OCI-LY1 (cell line): ENCODE measurements around the gene PRKACB.

Source experiments
- H2AFZ ChIP-seq: fragments of 200-600 bp; sonication (generic), shearing (Covaris generic); 2 replicates; pipeline ENCODE4 v1.6.0; 2014; ENCODE audit warnings: antibody characterized with exemption, mild to moderate bottlenecking, low read length
- H3F3A ChIP-seq: fragments of 200-600 bp; sonication (generic), shearing (Covaris generic); 2 replicates; pipeline ENCODE4 v1.6.0; 2014; ENCODE audit warnings: mild to moderate bottlenecking, antibody characterized with exemption, low read length, moderate library complexity; ENCODE audit not compliant: insufficient read depth
- H3K27ac ChIP-seq: fragments of 200-600 bp; sonication (generic); 2 replicates; pipeline ENCODE4 v1.5.1; 2014; ENCODE audit warnings: low read length, mixed run types, mild to moderate bottlenecking, low read depth; ENCODE audit not compliant: poor library complexity, severe bottlenecking
- H3K27me3 ChIP-seq: fragments of 200-600 bp; sonication (generic); 2 replicates; pipeline ENCODE4 v1.6.0; 2014; ENCODE audit warnings: antibody characterized with exemption, mild to moderate bottlenecking, low read length, moderate library complexity; ENCODE audit not compliant: insufficient read depth
- H3K36me3 ChIP-seq: fragments of 200-600 bp; sonication (generic); 2 replicates; pipeline ENCODE4 v1.6.1; 2014; ENCODE audit warnings: mild to moderate bottlenecking, antibody characterized with exemption, low read length, moderate library complexity, mixed read lengths; ENCODE audit not compliant: insufficient read depth
- H3K4me1 ChIP-seq: fragments of 200-600 bp; sonication (generic); 2 replicates; pipeline ENCODE4 v1.5.1; 2014; ENCODE audit warnings: mild to moderate bottlenecking, low read length, moderate library complexity; ENCODE audit not compliant: insufficient read depth, severe bottlenecking
- H3K4me2 ChIP-seq: fragments of 200-600 bp; sonication (generic), shearing (Covaris generic); 2 replicates; pipeline ENCODE4 v1.6.1; 2014; ENCODE audit warnings: low read length
- H3K4me3 ChIP-seq: fragments of 200-600 bp; sonication (generic); 2 replicates; pipeline ENCODE4 v1.5.1; 2014; ENCODE audit warnings: low read length, low read depth, mild to moderate bottlenecking, mixed read lengths; ENCODE audit not compliant: poor library complexity, severe bottlenecking
- H3K79me2 ChIP-seq: fragments of 200-600 bp; shearing (Covaris generic); 2 replicates; pipeline ENCODE4 v1.6.1; 2016; ENCODE audit warnings: mixed run types, low read length, mixed read lengths; ENCODE audit not compliant: insufficient read depth
- H3K9ac ChIP-seq: fragments of 200-600 bp; sonication (generic), shearing (Covaris generic); 2 replicates; pipeline ENCODE4 v1.6.1; 2014; ENCODE audit warnings: mild to moderate bottlenecking, low read length, mixed read lengths
- H3K9me2 ChIP-seq: fragments of 200-600 bp; sonication (generic), shearing (Covaris generic); 2 replicates; pipeline ENCODE4 v1.6.1; 2014; ENCODE audit warnings: low read depth, mild to moderate bottlenecking, low read length, mixed read lengths
- H3K9me3 ChIP-seq: fragments of 200-600 bp; shearing (Covaris generic); 2 replicates; pipeline ENCODE4 v1.6.1; 2014; ENCODE audit warnings: low read length, mixed read lengths
- H4K20me1 ChIP-seq: fragments of 200-600 bp; sonication (generic), shearing (Covaris generic); 2 replicates; pipeline ENCODE4 v1.6.0; 2016; ENCODE audit warnings: mild to moderate bottlenecking, low read length; ENCODE audit not compliant: insufficient read depth
- EZH2 ChIP-seq: fragments of 200-600 bp; sonication (generic), shearing (Covaris generic); IDR thresholded peaks from 2 replicates; pipeline ENCODE4 v1.8.0; 2017; ENCODE audit warnings: borderline replicate concordance, mixed run types, mild to moderate bottlenecking, antibody characterized with exemption, low read length, moderate library complexity, mixed read lengths
- TF ChIP-seq, protein P1 (sequence below): fragments of 200-600 bp; sonication (generic), shearing (Covaris generic); IDR thresholded peaks from 2 replicates; pipeline ENCODE4 v1.5.1; 2017; ENCODE audit warnings: mild to moderate bottlenecking, antibody characterized with exemption, low read length, moderate library complexity, mixed read lengths

Gene PRKACB

DNA sequence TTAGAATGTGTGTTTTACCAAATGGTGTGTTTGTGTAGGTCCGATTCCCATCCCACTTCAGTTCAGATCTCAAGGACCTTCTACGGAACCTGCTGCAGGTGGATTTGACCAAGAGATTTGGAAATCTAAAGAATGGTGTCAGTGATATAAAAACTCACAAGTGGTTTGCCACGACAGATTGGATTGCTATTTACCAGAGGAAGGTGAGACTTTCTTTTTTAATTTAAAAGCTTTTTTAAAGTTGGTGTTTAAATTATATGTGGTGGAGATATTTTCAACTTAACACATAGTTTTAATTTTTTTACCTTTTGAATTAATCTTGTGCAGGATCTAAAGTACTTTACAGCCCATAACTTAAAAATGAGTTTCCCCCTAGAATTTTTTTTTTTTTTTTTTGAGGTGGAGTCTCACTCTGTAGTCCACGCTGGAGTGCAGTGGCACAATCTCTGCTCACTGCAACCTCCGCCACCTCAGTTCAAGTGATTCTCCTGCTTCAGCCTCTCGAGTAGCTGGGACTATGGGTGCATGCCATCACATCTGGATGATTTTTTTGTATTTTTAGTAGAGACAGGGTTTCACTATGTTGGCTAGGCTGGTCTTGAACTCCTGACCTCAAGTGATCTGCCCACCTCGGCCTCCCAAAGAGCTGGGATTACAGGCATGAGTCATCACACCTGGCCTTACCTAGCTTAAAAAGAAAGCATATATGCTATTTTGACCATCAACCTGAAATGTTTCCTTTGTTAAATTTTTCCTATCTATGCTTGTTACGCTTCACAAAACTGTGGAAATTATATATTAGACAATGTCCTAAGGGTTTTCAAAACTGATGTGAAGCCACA, 70.3 kb downstream of the PRKACB start:
- H3K9me2 ChIP-seq: no peaks in the 10 kb centered on the region
- no peak overlapping the region for H3K4me2 ChIP-seq
- H3K79me2 ChIP-seq: no peaks in the 10 kb centered on the region
- H3K9ac ChIP-seq: no peak overlapping the region
- H3K4me3 ChIP-seq: no peak overlapping the region
- TF ChIP-seq EZH2: no peak
- TF ChIP-seq, protein P1, sequence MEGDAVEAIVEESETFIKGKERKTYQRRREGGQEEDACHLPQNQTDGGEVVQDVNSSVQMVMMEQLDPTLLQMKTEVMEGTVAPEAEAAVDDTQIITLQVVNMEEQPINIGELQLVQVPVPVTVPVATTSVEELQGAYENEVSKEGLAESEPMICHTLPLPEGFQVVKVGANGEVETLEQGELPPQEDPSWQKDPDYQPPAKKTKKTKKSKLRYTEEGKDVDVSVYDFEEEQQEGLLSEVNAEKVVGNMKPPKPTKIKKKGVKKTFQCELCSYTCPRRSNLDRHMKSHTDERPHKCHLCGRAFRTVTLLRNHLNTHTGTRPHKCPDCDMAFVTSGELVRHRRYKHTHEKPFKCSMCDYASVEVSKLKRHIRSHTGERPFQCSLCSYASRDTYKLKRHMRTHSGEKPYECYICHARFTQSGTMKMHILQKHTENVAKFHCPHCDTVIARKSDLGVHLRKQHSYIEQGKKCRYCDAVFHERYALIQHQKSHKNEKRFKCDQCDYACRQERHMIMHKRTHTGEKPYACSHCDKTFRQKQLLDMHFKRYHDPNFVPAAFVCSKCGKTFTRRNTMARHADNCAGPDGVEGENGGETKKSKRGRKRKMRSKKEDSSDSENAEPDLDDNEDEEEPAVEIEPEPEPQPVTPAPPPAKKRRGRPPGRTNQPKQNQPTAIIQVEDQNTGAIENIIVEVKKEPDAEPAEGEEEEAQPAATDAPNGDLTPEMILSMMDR: no peak
- no peak overlapping the region for H3K27ac ChIP-seq
- H2AFZ ChIP-seq: no peak overlapping the region
- no peaks in the 10 kb centered on the region for H3K9me3 ChIP-seq
- no peaks in the 10 kb centered on the region for H3K27me3 ChIP-seq
- H3K4me1 ChIP-seq: no peaks in the 10 kb centered on the region
- peaks cover 75% of the 10 kb centered on the region for H3K36me3 ChIP-seq
- H4K20me1 ChIP-seq: no peaks in the 10 kb centered on the region
- H3F3A ChIP-seq: no peaks in the 10 kb centered on the region

DNA sequence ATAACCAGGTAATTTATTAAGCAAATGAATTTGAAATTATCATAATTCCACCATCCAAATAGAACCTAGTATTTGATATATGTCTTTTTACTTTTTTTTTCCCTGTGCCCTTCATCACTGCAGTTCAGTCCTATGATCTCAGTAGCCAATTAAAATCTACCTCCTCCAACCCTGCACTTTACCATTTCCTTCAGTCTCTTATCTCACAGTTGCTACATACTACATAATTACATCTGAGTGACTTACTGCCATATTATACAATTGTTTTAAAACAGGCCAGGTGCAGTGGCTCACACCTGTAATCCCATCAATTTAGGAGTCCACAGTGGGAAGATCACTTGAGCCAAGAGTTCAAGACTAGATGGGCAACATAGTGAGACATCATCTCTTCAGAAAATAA, 73.2 kb downstream of the PRKACB start:
- H3K9ac ChIP-seq: no peak overlapping the region
- TF ChIP-seq, protein P1: no peak
- no peak for TF ChIP-seq EZH2

DNA sequence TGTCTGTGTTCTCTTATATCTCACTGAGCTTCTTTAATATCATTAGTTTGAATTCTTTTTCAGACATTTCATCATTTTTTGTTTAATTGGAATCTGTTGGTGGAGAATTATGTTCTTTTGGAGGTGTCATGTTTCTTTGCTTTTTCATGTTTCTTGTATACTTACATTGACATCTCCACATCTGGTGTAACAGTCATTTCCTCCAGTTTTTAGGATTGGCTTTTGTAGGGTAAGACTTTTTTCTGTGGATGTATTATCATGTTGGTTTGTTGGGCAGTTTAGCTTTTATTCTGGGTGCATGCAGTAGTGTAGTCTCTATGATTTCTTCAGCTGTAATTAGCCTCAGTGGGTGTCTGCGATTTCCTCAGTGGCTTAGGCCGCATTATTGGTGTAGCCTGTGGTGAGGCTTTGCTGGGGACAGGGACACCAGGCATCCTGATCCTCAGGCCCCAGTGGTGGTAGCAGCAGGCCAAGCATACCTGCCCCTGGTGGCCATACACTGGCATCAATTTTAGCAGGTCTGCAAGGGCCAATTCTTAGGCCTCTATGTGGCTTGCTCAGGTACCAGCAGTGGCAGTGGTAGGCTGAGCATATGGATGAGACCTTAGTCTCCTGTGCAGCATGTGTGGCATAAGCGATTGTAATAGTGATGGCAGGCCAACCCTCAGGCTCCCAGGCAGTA, 79.8 kb downstream of the PRKACB start:
- peaks cover 83% of the 10 kb centered on the region for H3K36me3 ChIP-seq
- no peak overlapping the region for H3K4me2 ChIP-seq
- peaks cover 9% of the 10 kb centered on the region; the same call in 1 of the 2 replicates for H3K9me3 ChIP-seq
- TF ChIP-seq EZH2: no peak
- TF ChIP-seq, protein P1: peak; percentile 15; the same call in 1 of the 2 replicates
- no peaks in the 10 kb centered on the region for H4K20me1 ChIP-seq
- no peak overlapping the region for H2AFZ ChIP-seq
- H3K27me3 ChIP-seq: no peaks in the 10 kb centered on the region
- H3K9ac ChIP-seq: no peak overlapping the region
- no peaks in the 10 kb centered on the region for H3F3A ChIP-seq
- no peak overlapping the region for H3K27ac ChIP-seq
- no peaks in the 10 kb centered on the region for H3K4me1 ChIP-seq
- 0 out of 2 replicates have a peak, but pooled peaks cover 4% of the 10 kb centered on the region for H3K79me2 ChIP-seq
- no peak overlapping the region for H3K4me3 ChIP-seq
- no peaks in the 10 kb centered on the region for H3K9me2 ChIP-seq

More for the DNA sequence above, 73.2 kb downstream of the PRKACB start:
- Histone ChIP-seq H3F3A (no peaks in the 10 kb centered on the region), H3K79me2 (0 out of 2 replicates have a peak, but pooled peaks cover 4% of the 10 kb centered on the region), H3K9me2 (no peaks in the 10 kb centered on the region), H3K27ac (no peak overlapping the region), H4K20me1 (no peaks in the 10 kb centered on the region), H3K9me3 (0 out of 2 replicates have a peak, but pooled peaks cover 3% of the 10 kb centered on the region), H2AFZ (no peak overlapping the region), H3K4me2 (no peak overlapping the region), H3K36me3 (peaks cover 86% of the 10 kb centered on the region), H3K4me1 (no peaks in the 10 kb centered on the region), H3K27me3 (no peaks in the 10 kb centered on the region), H3K4me3 (no peak overlapping the region)
